Measurements from ENCODE around the gene ZNF180. TPM values are rescaled to one million over a fixed set of nuclear protein-coding genes. Genes with fewer than 3 reads are reported as not detected.
"Not testable (repeated sequence)": the region's sequence is repeated elsewhere in the genome, so short reads cannot be mapped to it uniquely, and the experiment has no call there.

Gene ZNF180
- total and polyA plus RNA-seq, 10 donors, result 4.1 to 25.0 (median 10.6) TPM

DNA sequence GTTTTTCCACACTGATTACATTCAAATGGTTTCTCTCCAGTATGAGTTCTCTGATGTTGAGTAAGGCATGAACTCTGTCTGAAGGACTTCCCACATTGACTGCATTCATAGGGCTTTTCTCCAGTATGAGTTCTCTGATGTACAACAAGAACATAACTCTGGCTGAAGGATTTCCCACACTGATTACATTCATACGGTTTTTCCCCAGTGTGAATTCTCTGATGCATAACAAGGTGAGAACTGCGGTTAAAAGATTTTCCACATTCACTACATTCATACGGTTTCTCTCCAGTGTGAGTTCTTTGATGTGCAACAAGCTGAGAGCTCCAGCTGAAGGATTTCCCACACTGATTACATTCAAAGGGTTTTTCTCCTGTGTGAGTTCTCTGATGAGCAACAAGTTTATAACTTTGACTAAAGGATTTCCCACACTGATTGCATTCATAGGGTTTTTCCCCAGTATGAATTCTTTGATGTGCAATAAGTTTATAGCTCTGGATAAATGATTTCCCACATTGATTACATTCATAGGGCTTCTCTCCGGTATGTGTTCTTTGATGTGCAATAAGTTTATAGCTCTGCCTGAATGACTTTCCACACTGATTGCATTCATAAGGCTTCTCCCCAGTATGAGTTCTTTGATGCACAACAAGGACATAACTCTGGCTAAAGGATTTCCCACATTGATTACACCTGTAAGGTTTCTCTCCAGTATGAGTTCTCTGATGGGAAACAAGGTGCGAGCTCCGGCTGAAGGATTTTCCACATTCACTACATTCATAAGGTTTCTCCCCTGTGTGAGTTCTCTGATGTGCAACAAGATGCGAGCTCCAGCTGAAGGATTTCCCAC is 23.5 kb downstream of the ZNF180 start:
- Histone ChIP-seq H3K9me3 (peaks cover 85 to 100% (median 100%) of the 10 kb centered on the region in 8 donors), H3K36me3 (peaks cover 37 to 85% (median 61%) of the 10 kb centered on the region in 6 donors)
- WGBS, 5 donors, result 82 to 98% (median 97%) methylated on average over 7 of the region's 7 CpGs

GRCh38 chr19:44468730-44469129 is 31.6 kb downstream of the ZNF180 start:
- H3K9me3 ChIP-seq, result peaks cover 25 to 100% (median 98%) of the 10 kb centered on the region in 8 donors
- intact Hi-C loops (cut with DNase I; ENCODE audit: low total_unique reads), result not testable (repeated sequence)
- 60 to 81% (median 63%) methylated on average over 5 of the region's 5 CpGs for WGBS, 5 donors

More for the DNA sequence above, 23.5 kb downstream of the ZNF180 start:
- no peak for TF ChIP-seq POLR2AphosphoS5 (IDR thresholded peaks at IDR 0.05)
- no peak for TF ChIP-seq CTCF (IDR thresholded peaks at IDR 0.05 in 8 of 11, conservative IDR thresholded peaks at IDR 0.05 in 3 of 11)
- no peak for TF ChIP-seq POLR2A (IDR thresholded peaks at IDR 0.05)
- Histone ChIP-seq H3K27me3 (replicated peaks in 1 of 7) (no peaks in the 10 kb centered on the region), H3K27ac (no peak overlapping the region), H3K4me3 (peak overlapping the region in 1 of 8 donors; percentile 20), H3K4me1 (no peaks in the 10 kb centered on the region)
- intact Hi-C loops (cut with DNase I; ENCODE audit: low total_unique reads), result no loop called here
- no peak for DNase-seq

DNA sequence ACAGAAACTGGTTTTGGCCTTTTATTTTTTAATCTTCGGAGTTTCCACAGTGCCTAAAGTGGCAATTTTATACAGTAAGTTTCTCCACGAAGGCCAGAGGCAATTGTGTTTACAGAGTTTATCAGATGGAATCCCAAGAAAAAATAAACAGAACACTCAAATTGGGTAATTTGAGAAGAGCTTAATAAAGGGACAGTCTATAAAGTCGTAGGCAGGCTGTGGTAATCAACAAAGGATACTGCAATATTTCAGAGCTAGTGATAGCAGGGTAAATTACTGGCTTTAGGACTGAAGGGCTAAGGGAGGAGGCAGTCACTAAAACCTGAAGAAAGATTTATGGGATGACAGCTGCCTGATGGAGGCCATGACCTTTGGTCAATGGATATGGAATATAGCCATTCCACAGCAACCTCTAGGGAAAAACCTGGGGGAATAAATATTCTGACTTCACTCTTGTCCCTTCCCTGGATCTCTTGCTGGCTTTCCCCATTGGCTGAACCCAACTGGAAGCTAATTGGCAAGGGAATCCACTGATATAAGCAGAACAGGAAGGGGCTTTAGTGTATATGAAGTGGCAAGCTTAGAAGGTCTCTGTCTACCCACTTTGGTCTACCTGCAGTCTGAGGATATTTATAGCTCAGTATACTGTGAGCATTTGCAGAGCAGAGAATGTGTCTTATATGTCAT is 37.6 kb downstream of the ZNF180 start:
- H3K27ac ChIP-seq; intact Hi-C loops (cut with DNase I; ENCODE audit: low total_unique reads); DNase-seq; H3K4me3 ChIP-seq; H3K4me1 ChIP-seq; H3K27me3 ChIP-seq (replicated peaks in 1 of 7); H3K36me3 ChIP-seq: not testable (repeated sequence)
- 47 to 58% (median 48%) methylated on average over 3 of the region's 3 CpGs for WGBS, 5 donors
- H3K9me3 ChIP-seq, result peaks cover 12 to 97% (median 85%) of the 10 kb centered on the region in 8 donors

More at GRCh38 chr19:44468730-44469129, 31.6 kb downstream of the ZNF180 start:
- H3K36me3 ChIP-seq; H3K27me3 ChIP-seq (replicated peaks in 1 of 7); H3K4me1 ChIP-seq; DNase-seq; H3K4me3 ChIP-seq; H3K27ac ChIP-seq: not testable (repeated sequence)

DNA sequence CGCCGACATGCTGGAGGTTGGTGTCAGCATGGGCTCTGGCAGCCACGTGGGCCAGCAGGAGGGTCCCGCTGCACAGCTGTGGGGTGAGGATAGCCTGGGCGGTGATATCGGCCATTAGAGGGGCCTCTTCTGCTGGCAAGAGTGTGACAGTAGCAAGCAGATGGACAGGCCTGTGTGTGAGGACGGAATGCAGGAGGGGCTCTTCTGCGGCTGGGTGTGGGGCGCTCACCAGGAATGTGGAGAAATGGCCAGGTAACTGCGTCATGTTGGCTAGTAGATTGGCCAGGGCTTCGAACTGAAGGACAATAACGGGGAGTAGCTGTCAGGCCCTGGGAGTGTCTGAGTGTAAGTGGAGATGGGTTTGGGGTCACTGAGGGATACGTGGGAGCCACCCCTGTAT is 44.3 kb downstream of the ZNF180 start:
- Histone ChIP-seq H3K27me3 (replicated peaks in 1 of 7) (peaks cover 0 to 14% (median 0%) of the 10 kb centered on the region in 7 donors), H3K9me3 (peaks cover 0 to 99% (median 84%) of the 10 kb centered on the region in 8 donors)
- DNase-seq; H3K36me3 ChIP-seq; intact Hi-C loops (cut with DNase I; ENCODE audit: low total_unique reads); H3K4me1 ChIP-seq; H3K27ac ChIP-seq; H3K4me3 ChIP-seq: not testable (repeated sequence)
- 74 to 95% (median 87%) methylated on average over 3 to 13 of the region's 13 CpGs; no CpG with 5 or more reads in 1 of the 5 donors for WGBS, 5 donors

DNA sequence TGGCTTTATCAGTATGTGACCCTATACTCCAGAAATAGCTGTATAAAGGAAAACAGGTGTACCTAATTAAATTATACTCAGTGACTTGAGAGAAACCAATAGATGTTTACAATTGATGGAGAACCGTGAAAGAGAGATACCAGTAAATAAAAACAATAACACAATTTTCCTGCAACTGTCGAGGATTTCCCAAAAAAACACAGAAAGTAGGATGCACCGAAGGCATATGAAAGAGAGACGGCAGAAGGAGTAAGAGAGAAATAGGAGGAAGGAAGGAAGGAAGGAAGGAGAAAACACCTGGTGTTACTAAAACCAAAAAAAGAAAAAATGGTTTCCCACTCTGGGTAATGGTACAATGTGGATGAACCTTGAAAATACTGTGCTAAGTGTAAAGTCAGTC is 45.2 kb downstream of the ZNF180 start:
- Histone ChIP-seq H3K36me3 (no peaks in the 10 kb centered on the region), H3K27ac (no peak overlapping the region), H3K9me3 (peaks cover 0 to 99% (median 87%) of the 10 kb centered on the region in 8 donors), H3K27me3 (replicated peaks in 1 of 7) (peaks cover 0 to 14% (median 0%) of the 10 kb centered on the region in 7 donors), H3K4me3 (no peak overlapping the region), H3K4me1 (no peaks in the 10 kb centered on the region)
- WGBS, 5 donors, result 56 to 81% (median 73%) methylated on average over 4 of the region's 4 CpGs
- intact Hi-C loops (cut with DNase I; ENCODE audit: low total_unique reads), result no loop called here
- TF ChIP-seq CTCF (IDR thresholded peaks at IDR 0.05 in 8 of 11, conservative IDR thresholded peaks at IDR 0.05 in 3 of 11) (no peak), POLR2AphosphoS5 (IDR thresholded peaks at IDR 0.05) (no peak), POLR2A (IDR thresholded peaks at IDR 0.05) (no peak)
- DNase-seq, result no peak

All from spleen (tissue), 11 donors.